HCT116 (cell line): ENCODE data around the gene LOXL1. TPM values are rescaled to one million over a fixed set of nuclear protein-coding genes. Genes with fewer than 3 reads are reported as not detected.

ENCODE experiments used
- ATAC-seq: fragments of 200-7000 bp; cut with Tn5 transposase; 2 replicates; pipeline ENCODE4 v1.9.1; 2020; ENCODE audit warnings: mild to moderate bottlenecking, moderate library complexity
- BruUV-seq: library from RNA; stranded (reverse); fragments of 400-500 nt; replicated peaks from 2 replicates; lab custom pipeline; 2021; lab: Mats Ljungman, UMichigan
- CTCF ChIA-PET: fragments of 300-600 bp; sonication (Branson Sonifier 250); formaldehyde crosslinking; loops from one replicate; lab custom pipeline; 2021; ENCODE audit warnings: antibody characterized with exemption; lab: Charles Lee
- POLR2A ChIA-PET: fragments of 300-600, 350-600 bp; sonication (Branson Sonifier 250); formaldehyde crosslinking; loops from one replicate; lab custom pipeline; 2021; ENCODE audit warnings: antibody characterized with exemption; lab: Charles Lee
- RAD21 ChIA-PET, 2 experiments: fragments of 300-600 bp; sonication (Branson Sonifier 250); formaldehyde crosslinking; loops; one replicate each; lab custom pipeline; 2023; ENCODE audit warnings: low total read pairs in 2 of 2; ENCODE audit not compliant: uncharacterized antibody in 2 of 2, unreplicated experiment in 2 of 2, low non-redundant PET in 1 of 2; lab: Charles Lee
- DNase-seq: peaks from one replicate; pipeline ENCODE4 v3.0.0-alpha.2; 2010; ENCODE audit warnings: low read depth, low spot score
- H2AFZ ChIP-seq: fragments of 200-600 bp; shearing (Covaris generic), sonication (generic); 2 replicates; pipeline ENCODE4 v1.6.1; 2017; ENCODE audit warnings: low read depth, mixed run types, mixed read lengths, antibody characterized with exemption, low read length; ENCODE audit not compliant: poor library complexity, severe bottlenecking
- H3K27ac ChIP-seq: 2 replicates; pipeline ENCODE4 v1.5.1; 2012; ENCODE audit warnings: low read depth, low read length
- H3K27me3 ChIP-seq: fragments of 200-600 bp; sonication (generic); 2 replicates; pipeline ENCODE4 v1.6.1; 2016; ENCODE audit warnings: mixed run types, low read length, mixed read lengths; ENCODE audit not compliant: insufficient read depth
- H3K36me3 ChIP-seq, 2 experiments: fragments of 200-500 bp in 1 of 2; fragments of 200-600 bp in 1 of 2; sonication (Bioruptor generic) in 1 of 2; sonication (generic) in 1 of 2; 2 replicates each; pipeline versions ENCODE4 v1.5.1 to v1.6.1; 2014 to 2016; ENCODE audit warnings: low read length in 2 of 2, inconsistent platforms in 1 of 2, mixed read lengths in 1 of 2, mixed run types in 1 of 2; ENCODE audit not compliant: insufficient read depth in 2 of 2, control insufficient read depth in 1 of 2
- H3K4me1 ChIP-seq, 2 experiments: fragments of 200-600 bp in 1 of 2; sonication (generic) in 1 of 2; 2 replicates each; pipeline versions ENCODE4 v1.5.1 to v1.6.1; 2012 to 2017; ENCODE audit warnings: low read length in 2 of 2, inconsistent platforms in 1 of 2, mild to moderate bottlenecking in 1 of 2, mixed read lengths in 1 of 2, mixed run types in 1 of 2, moderate library complexity in 1 of 2; ENCODE audit not compliant: insufficient read depth in 2 of 2, control insufficient read depth in 1 of 2
- H3K4me2 ChIP-seq: fragments of 200-600 bp; sonication (generic); 2 replicates; pipeline ENCODE4 v1.6.1; 2017; ENCODE audit warnings: mixed run types, low read length, mixed read lengths
- H3K4me3 ChIP-seq, 2 experiments: fragments of 200-600 bp in 1 of 2; sonication (generic) in 1 of 2; replicated peaks in 1 of 2; 2 replicates each; pipeline ENCODE4 v1.5.1; 2011 to 2016; ENCODE audit warnings: low read length in 2 of 2, control low read depth in 1 of 2, low read depth in 1 of 2, mild to moderate bottlenecking in 1 of 2, mixed read lengths in 1 of 2, mixed run types in 1 of 2
- H3K79me2 ChIP-seq: fragments of 200-600 bp; sonication (generic); 2 replicates; pipeline ENCODE4 v1.6.1; 2017; ENCODE audit warnings: mild to moderate bottlenecking, mixed run types, low read length, moderate library complexity, mixed read lengths; ENCODE audit not compliant: insufficient read depth
- H3K9ac ChIP-seq: fragments of 200-600 bp; sonication (generic); 2 replicates; pipeline ENCODE4 v1.6.1; 2016; ENCODE audit warnings: low read length, mixed read lengths
- H3K9me2 ChIP-seq: fragments of 200-600 bp; sonication (generic), shearing (Covaris generic); 2 replicates; pipeline ENCODE4 v1.6.1; 2017; ENCODE audit warnings: mixed run types, mild to moderate bottlenecking, moderate library complexity; ENCODE audit not compliant: insufficient read depth
- H3K9me3 ChIP-seq, 2 experiments: fragments of 200-500 bp in 1 of 2; fragments of 200-600 bp in 1 of 2; sonication (Bioruptor generic) in 1 of 2; sonication (generic) in 1 of 2; 2 replicates each; pipeline ENCODE4 v1.6.1; 2014 to 2017; ENCODE audit warnings: low read length in 2 of 2, mixed read lengths in 2 of 2, inconsistent platforms in 1 of 2, low read depth in 1 of 2, mild to moderate bottlenecking in 1 of 2, mixed run types in 1 of 2, moderate library complexity in 1 of 2; ENCODE audit not compliant: control insufficient read depth in 1 of 2, insufficient read depth in 1 of 2
- H4K20me1 ChIP-seq: fragments of 200-600 bp; sonication (generic), shearing (Covaris generic); 2 replicates; pipeline ENCODE4 v1.6.1; 2017; ENCODE audit warnings: mixed run types, mild to moderate bottlenecking, moderate library complexity; ENCODE audit not compliant: insufficient read depth
- CTCF ChIP-seq, 3 experiments: fragments of 200-600 bp in 1 of 3; sonication (generic) in 1 of 3; IDR thresholded peaks in 2 of 3; conservative IDR thresholded peaks in 1 of 3; 2 replicates each; pipeline ENCODE4 v1.5.1; 2012 to 2017; ENCODE audit warnings: low read depth in 2 of 3, low read length in 2 of 3, antibody characterized with exemption in 1 of 3, borderline replicate concordance in 1 of 3, control low read depth in 1 of 3, mild to moderate bottlenecking in 1 of 3, mixed read lengths in 1 of 3, mixed run types in 1 of 3, moderate library complexity in 1 of 3; ENCODE audit not compliant: insufficient read depth in 1 of 3
- MAX ChIP-seq: IDR thresholded peaks from 2 replicates; pipeline ENCODE4 v1.6.1; 2012
- ZBTB33 ChIP-seq: IDR thresholded peaks from 2 replicates; pipeline ENCODE4 v1.6.1; 2011; ENCODE audit warnings: mild to moderate bottlenecking, low read length, moderate library complexity; ENCODE audit not compliant: insufficient replicate concordance; ENCODE audit errors: extremely low read depth
- intact Hi-C: fragments of 100-400 bp; cut with micrococcal nuclease; formaldehyde crosslinking; loops from 2 replicates; pipeline ENCODE4 v1.10.0; 2022
- total RNA-seq: library from RNA; stranded (reverse); gene quantifications from one replicate; pipeline ENCODE4 v1.2.1, GENCODE V29; 2021; ENCODE audit not compliant: unreplicated experiment

Gene LOXL1
- total RNA-seq, 1 experiment from 2014 or later = 14.9 TPM

GRCh38 chr15:73996267-73996666 is 70.0 kb downstream of the LOXL1 start:
- H3K4me2 ChIP-seq = no peak overlapping the region
- ChIA-PET CTCF (interaction anchor here (1.3 kb wide), 1 partner anchor 41 kb away, joined by 3 read pairs; no protein-coding TSS in a partner anchor), RAD21 (no interaction called here), POLR2A (no interaction called here)
- DNase-seq (no peak), ATAC-seq (no peak)
- H3K4me3 ChIP-seq = no peak overlapping the region
- no TSS peak for BruUV-seq
- no peak for TF ChIP-seq ZBTB33
- no peak for TF ChIP-seq CTCF (IDR thresholded peaks at IDR 0.05 in 2 of 3, conservative IDR thresholded peaks at IDR 0.05 in 1 of 3; ENCODE audit: borderline replicate concordance in 1 of 3, insufficient read depth in 1 of 3, low read depth in 2 of 3, low read length in 2 of 3)
- TF ChIP-seq MAX = no peak
- H4K20me1 ChIP-seq = no peaks in the 10 kb centered on the region
- H3K27ac ChIP-seq = no peak overlapping the region
- H3K9me3 ChIP-seq = no peaks in the 10 kb centered on the region
- no peak overlapping the region for H2AFZ ChIP-seq
- no peaks in the 10 kb centered on the region for H3K27me3 ChIP-seq
- intact Hi-C loops = no loop called here
- peaks cover 9 to 29% of the 10 kb centered on the region in 2 experiments; a peak in 3 of 4 replicates for H3K4me1 ChIP-seq
- no peak overlapping the region for H3K9ac ChIP-seq
- 0 out of 4 replicates have a peak, but pooled peaks cover 0 to 11% of the 10 kb centered on the region in 2 experiments for H3K36me3 ChIP-seq
- peaks cover 6% of the 10 kb centered on the region for H3K79me2 ChIP-seq
- no peaks in the 10 kb centered on the region for H3K9me2 ChIP-seq
